Colon (tissue), 2 donors: ENCODE results near the gene KAZALD1.

ENCODE experiments used
- FAIRE-seq: peaks from 2 replicates; lab custom pipeline; 2012; peaks lifted over from hg19 to GRCh38; lab: Jason Lieb, UNC
- donor health status: control.
- donor health status: control.

KAZALD1 gene

GRCh38 chr10:101095550-101096213, 33.9 kb downstream of the KAZALD1 start:
- no peak for FAIRE-seq

GRCh38 chr10:101096378-101096777, 34.6 kb downstream of the KAZALD1 start:
- FAIRE-seq = no peak

- FAIRE-seq = no peak
Observed at GRCh38 chr10:101097881-101098280, 36.1 kb downstream of the KAZALD1 start.

GRCh38 chr10:101099901-101100300, 38.1 kb downstream of the KAZALD1 start:
- FAIRE-seq = no peak

- no peak for FAIRE-seq
Observed at GRCh38 chr10:101101372-101101881, 39.6 kb downstream of the KAZALD1 start.

- FAIRE-seq = no peak
Observed at GRCh38 chr10:101103430-101103829, 41.6 kb downstream of the KAZALD1 start.

GRCh38 chr10:101106351-101106750, 44.6 kb downstream of the KAZALD1 start:
- FAIRE-seq = no peak

- FAIRE-seq = no peak
Observed at GRCh38 chr10:101107771-101108170, 46.0 kb downstream of the KAZALD1 start.

- FAIRE-seq = no peak
Observed at GRCh38 chr10:101110856-101111523, 49.2 kb downstream of the KAZALD1 start.

GRCh38 chr10:101111547-101111946, 49.8 kb downstream of the KAZALD1 start:
- no peak for FAIRE-seq

- no peak for FAIRE-seq
Observed at GRCh38 chr10:101112799-101113594, 51.2 kb downstream of the KAZALD1 start.

GRCh38 chr10:101113890-101114403, 52.2 kb downstream of the KAZALD1 start:
- FAIRE-seq = no peak

GRCh38 chr10:101114646-101115045, 52.9 kb downstream of the KAZALD1 start:
- no peak for FAIRE-seq
